H7 (cell line): Measurements from ENCODE around the gene IRX1. TPM values are rescaled to one million over a fixed set of nuclear protein-coding genes. Genes with fewer than 3 reads are reported as not detected.

Experiments
- DNase-seq: peaks from one replicate; pipeline ENCODE4 v3.0.0; 2012
- H3K27me3 ChIP-seq: 2 replicates; pipeline ENCODE4 v1.6.0; 2011; ENCODE audit warnings: mild to moderate bottlenecking, low read length; ENCODE audit not compliant: control insufficient read depth, insufficient read depth
- H3K36me3 ChIP-seq: replicated peaks from 2 replicates; pipeline ENCODE4 v1.5.1; 2011; ENCODE audit warnings: low read length; ENCODE audit not compliant: control insufficient read depth, insufficient read depth
- H3K4me3 ChIP-seq: 2 replicates; pipeline ENCODE4 v1.5.1; 2011; ENCODE audit warnings: low read depth, mild to moderate bottlenecking, control low read depth, low read length, moderate library complexity; ENCODE audit not compliant: insufficient read depth
- total RNA-seq: library from RNA; depleted of rRNA; stranded (reverse); fragments of >200 nt; shearing (Covaris generic); gene quantifications from 2 replicates; pipeline ENCODE4 v1.2.3, GENCODE V29; 2014

Gene IRX1
- total RNA-seq, 1 experiment from 2014 or later, result 2.7 TPM

GRCh38 chr5:3607541-3608181 lies 12.0 kb downstream of the IRX1 start:
- no peak overlapping the region for H3K4me3 ChIP-seq
- peaks cover 54% of the 10 kb centered on the region for H3K27me3 ChIP-seq
- no peaks in the 10 kb centered on the region for H3K36me3 ChIP-seq
- no peak for DNase-seq

DNA sequence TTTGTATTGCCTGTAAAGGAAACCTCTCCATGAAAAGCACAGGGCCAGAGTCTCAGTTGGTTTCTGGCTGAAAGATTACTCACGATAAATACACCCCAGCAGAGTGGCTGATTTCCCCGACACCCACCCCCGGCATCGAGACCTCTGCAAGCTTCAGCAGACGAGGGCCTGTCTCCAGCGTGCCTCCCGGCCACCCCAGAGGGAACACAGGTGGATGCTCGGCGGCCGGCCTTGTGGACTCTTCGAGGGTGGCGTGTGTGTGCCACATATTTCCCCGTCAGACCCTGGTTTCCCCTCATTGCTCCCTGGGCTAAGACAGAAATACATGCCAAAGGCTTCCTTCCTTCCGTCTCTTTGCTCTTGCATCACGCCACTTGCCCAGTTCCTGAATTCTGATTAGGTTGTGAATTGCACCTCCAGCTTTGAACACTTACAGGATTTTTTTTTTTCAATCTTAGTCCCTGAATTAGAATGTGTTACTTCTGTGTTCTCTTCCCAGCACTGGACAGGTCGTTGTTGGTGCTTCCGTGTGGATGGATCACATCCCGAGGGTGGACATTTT lies 13.6 kb downstream of the IRX1 start:
- DNase-seq, result no peak
- H3K36me3 ChIP-seq, result no peaks in the 10 kb centered on the region
- H3K27me3 ChIP-seq, result peaks cover 38% of the 10 kb centered on the region
- H3K4me3 ChIP-seq, result no peak overlapping the region

DNA sequence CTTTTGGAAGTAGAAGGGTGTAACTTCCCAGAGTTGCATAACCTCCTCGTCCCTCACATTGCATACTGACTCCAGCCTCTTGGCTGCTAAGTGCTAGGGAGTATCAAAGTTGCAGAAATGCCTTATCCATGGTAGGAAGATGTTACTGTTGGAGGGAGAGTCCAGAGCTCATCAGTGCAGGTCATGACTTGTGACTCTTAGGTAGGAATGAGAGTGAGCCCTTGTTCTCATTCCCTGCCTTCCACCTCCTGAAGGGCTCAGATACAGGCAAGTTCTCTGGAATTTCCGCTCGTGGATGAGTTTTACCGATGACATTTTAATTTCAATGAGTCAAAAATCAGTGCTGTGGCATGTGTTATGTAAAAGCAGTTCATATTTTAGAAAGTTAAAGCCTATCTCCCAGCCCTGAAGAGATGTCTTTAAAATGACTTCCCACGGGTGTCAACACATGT lies 17.0 kb downstream of the IRX1 start:
- Histone ChIP-seq H3K4me3 (no peak overlapping the region), H3K27me3 (peaks cover 5% of the 10 kb centered on the region), H3K36me3 (no peaks in the 10 kb centered on the region)
- no peak for DNase-seq

GRCh38 chr5:3613726-3614125 lies 18.1 kb downstream of the IRX1 start:
- no peak for DNase-seq
- Histone ChIP-seq H3K27me3 (no peaks in the 10 kb centered on the region; the same call in 1 of the 2 replicates), H3K4me3 (no peak overlapping the region), H3K36me3 (no peaks in the 10 kb centered on the region)

- H3K36me3 ChIP-seq, result no peaks in the 10 kb centered on the region
- DNase-seq, result no peak
- no peak overlapping the region for H3K4me3 ChIP-seq
- H3K27me3 ChIP-seq, result no peaks in the 10 kb centered on the region
Observed at GRCh38 chr5:3615217-3615616, 19.6 kb downstream of the IRX1 start.

GRCh38 chr5:3615829-3616228 lies 20.2 kb downstream of the IRX1 start:
- no peak for DNase-seq
- no peak overlapping the region for H3K4me3 ChIP-seq
- H3K36me3 ChIP-seq, result no peaks in the 10 kb centered on the region
- no peaks in the 10 kb centered on the region for H3K27me3 ChIP-seq

DNA sequence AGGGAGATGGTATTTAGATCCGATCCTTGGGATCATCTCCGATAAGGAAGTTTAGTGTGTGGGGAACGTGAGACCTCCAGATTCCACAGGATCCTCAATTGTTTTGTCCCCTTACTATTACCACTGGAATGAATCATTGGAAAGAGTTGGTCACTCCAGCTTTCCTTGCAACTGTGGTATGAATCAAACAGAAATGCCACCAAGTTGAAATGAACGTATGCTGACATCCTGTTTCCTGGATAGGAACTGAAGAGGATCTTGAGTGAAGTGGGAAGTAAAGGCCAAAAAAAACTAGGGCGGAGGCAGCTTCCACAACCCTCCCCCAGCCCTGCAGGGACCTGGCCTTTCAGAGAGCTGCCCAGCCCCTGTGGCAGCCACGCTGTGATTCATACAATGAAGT lies 23.9 kb downstream of the IRX1 start:
- no peak for DNase-seq
- no peak overlapping the region for H3K4me3 ChIP-seq
- H3K27me3 ChIP-seq, result no peaks in the 10 kb centered on the region
- no peaks in the 10 kb centered on the region for H3K36me3 ChIP-seq

GRCh38 chr5:3622961-3623360 lies 27.3 kb downstream of the IRX1 start:
- no peaks in the 10 kb centered on the region for H3K36me3 ChIP-seq
- no peak overlapping the region for H3K4me3 ChIP-seq
- no peaks in the 10 kb centered on the region for H3K27me3 ChIP-seq
- no peak for DNase-seq

GRCh38 chr5:3625626-3626025 lies 30.0 kb downstream of the IRX1 start:
- H3K27me3 ChIP-seq, result no peaks in the 10 kb centered on the region
- no peak for DNase-seq
- no peaks in the 10 kb centered on the region for H3K36me3 ChIP-seq
- no peak overlapping the region for H3K4me3 ChIP-seq

DNA sequence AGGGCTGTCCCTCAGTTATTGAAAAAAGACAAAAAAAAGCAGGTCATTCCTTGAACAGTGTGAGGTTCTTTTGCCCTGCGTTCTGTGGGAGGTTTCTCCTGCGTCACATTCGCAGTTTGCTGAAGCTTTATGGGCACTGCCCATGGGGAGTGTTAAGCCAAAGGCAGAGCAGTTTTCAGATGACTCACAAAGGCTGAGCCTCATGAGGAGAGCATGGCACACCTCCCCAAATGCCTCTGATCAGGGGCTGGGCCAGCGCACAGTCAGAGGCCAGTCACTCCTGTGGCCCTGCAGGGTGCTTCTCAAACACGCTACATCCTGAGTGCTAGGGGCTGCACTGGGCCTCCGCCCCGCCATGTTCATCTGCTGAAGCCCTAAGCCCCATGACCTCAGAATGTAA lies 38.4 kb downstream of the IRX1 start:
- H3K36me3 ChIP-seq, result no peaks in the 10 kb centered on the region
- H3K27me3 ChIP-seq, result no peaks in the 10 kb centered on the region
- no peak overlapping the region for H3K4me3 ChIP-seq
- no peak for DNase-seq

DNA sequence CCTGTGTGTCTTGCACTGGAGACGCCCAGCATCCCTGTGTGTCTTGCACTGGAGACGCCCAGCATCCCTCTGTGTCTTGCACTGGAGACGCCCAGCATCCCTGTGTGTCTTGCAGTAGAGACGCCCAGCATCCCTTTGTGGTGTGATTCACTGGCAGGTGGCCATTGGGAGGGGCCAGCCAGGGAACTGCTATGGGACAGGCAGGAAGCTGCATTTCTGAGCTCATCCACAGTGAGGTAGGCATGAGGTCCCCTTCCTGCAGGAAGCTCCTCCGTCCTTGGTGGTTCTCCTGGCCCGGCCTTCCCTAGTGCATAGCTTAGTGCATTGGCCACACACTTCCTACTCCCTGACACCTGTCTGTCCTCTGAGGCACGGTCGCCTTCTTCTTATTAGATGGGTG lies 43.5 kb downstream of the IRX1 start:
- Histone ChIP-seq H3K27me3 (no peaks in the 10 kb centered on the region), H3K36me3 (no peaks in the 10 kb centered on the region), H3K4me3 (no peak overlapping the region)
- DNase-seq, result no peak

DNA sequence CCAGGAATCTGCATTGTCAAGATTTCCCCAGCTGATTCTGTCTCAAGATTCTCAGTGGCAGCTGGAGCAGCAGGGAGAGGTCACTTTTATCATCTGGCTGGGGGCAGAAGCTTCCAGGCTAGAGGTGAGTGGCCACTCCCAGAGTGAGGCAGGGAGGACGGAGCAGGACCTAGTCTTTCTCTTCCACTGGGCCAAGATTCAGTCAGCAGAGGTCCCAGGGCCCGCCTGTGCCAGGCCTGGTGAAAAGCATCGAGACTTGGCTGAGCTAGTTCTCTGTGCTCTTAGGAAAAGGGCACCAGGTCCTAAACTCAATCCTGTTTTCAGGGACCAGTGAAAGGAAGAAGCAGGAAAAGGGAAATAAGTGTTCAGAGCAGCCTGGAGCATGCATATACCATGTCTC lies 46.6 kb downstream of the IRX1 start:
- H3K4me3 ChIP-seq, result no peak overlapping the region
- DNase-seq, result no peak
- H3K27me3 ChIP-seq, result no peaks in the 10 kb centered on the region

GRCh38 chr5:3650320-3650719 lies 54.7 kb downstream of the IRX1 start:
- H3K27me3 ChIP-seq, result no peaks in the 10 kb centered on the region
- no peaks in the 10 kb centered on the region for H3K36me3 ChIP-seq
- H3K4me3 ChIP-seq, result no peak overlapping the region
- no peak for DNase-seq

More for the DNA sequence above, 46.6 kb downstream of the IRX1 start:
- no peaks in the 10 kb centered on the region for H3K36me3 ChIP-seq

- DNase-seq, result no peak
- Histone ChIP-seq H3K4me3 (no peak overlapping the region), H3K27me3 (no peaks in the 10 kb centered on the region), H3K36me3 (no peaks in the 10 kb centered on the region)
Observed at GRCh38 chr5:3650868-3651267, 55.2 kb downstream of the IRX1 start.
